CD14-positive monocyte (primary cell): Measurements from ENCODE around the gene VPS37C. TPM values are rescaled to one million over a fixed set of nuclear protein-coding genes. Genes with fewer than 3 reads are reported as not detected.
"Not testable (repeated sequence)": the region's sequence is repeated elsewhere in the genome, so short reads cannot be mapped to it uniquely, and the experiment has no call there.

ENCODE experiments used
- DNase-seq, 3 donors: peaks; one replicate each; pipeline ENCODE4 v3.0.0-alpha.2; 2011 to 2022
- H2AFZ ChIP-seq: 2 replicates; pipeline ENCODE4 v1.6.0; 2012; ENCODE audit warnings: mild to moderate bottlenecking, low read depth, low read length, inconsistent platforms; ENCODE audit not compliant: insufficient read depth, poor library complexity, severe bottlenecking
- H3K27ac ChIP-seq, 2 donors: 1 replicate in 1 of 2; 2 replicates in 1 of 2; pipeline ENCODE4 v1.5.1; 2012 to 2013; ENCODE audit warnings: low read length in 2 of 2, control low read depth in 1 of 2, inconsistent platforms in 1 of 2, low read depth in 1 of 2, mild to moderate bottlenecking in 1 of 2
- H3K27me3 ChIP-seq, 2 donors: one replicate each; pipeline versions ENCODE4 v1.6.0 to v1.6.1; 2011 to 2013; ENCODE audit warnings: low read length in 2 of 2; ENCODE audit not compliant: control insufficient read depth in 2 of 2, insufficient read depth in 2 of 2
- H3K36me3 ChIP-seq, 2 donors: replicated peaks in 1 of 2; 1 replicate in 1 of 2; 2 replicates in 1 of 2; pipeline versions ENCODE4 v1.5.1 to v1.6.1; 2012 to 2013; ENCODE audit warnings: low read length in 2 of 2, control low read depth in 1 of 2, inconsistent platforms in 1 of 2, mild to moderate bottlenecking in 1 of 2; ENCODE audit not compliant: insufficient read depth in 2 of 2, control insufficient read depth in 1 of 2
- H3K4me1 ChIP-seq, 2 donors: 1 replicate in 1 of 2; 2 replicates in 1 of 2; pipeline versions ENCODE4 v1.5.1 to v1.6.1; 2012 to 2013; ENCODE audit warnings: low read length in 2 of 2, control low read depth in 1 of 2, inconsistent platforms in 1 of 2, mild to moderate bottlenecking in 1 of 2, moderate library complexity in 1 of 2; ENCODE audit not compliant: insufficient read depth in 2 of 2, control insufficient read depth in 1 of 2
- H3K4me2 ChIP-seq: replicated peaks from 2 replicates; pipeline ENCODE3; 2012; ENCODE audit warnings: low read length, moderate library complexity, mild to moderate bottlenecking; ENCODE audit not compliant: poor library complexity, severe bottlenecking; ENCODE audit errors: extremely low read depth
- H3K4me3 ChIP-seq, 3 experiments: fragments of 200-600 bp in 1 of 3; sonication (generic) in 1 of 3; replicated peaks in 1 of 3; 1 replicate in 2 of 3; 2 replicates in 1 of 3; pipeline ENCODE4 v1.5.1; 2011 to 2013; ENCODE audit warnings: low read length in 3 of 3, mild to moderate bottlenecking in 3 of 3, control low read depth in 2 of 3, low read depth in 2 of 3, inconsistent platforms in 1 of 3, moderate library complexity in 1 of 3
- H3K79me2 ChIP-seq: 2 replicates; pipeline ENCODE4 v1.6.0; 2012; ENCODE audit warnings: mild to moderate bottlenecking, control low read depth, inconsistent platforms, low read length, moderate library complexity; ENCODE audit not compliant: insufficient read depth
- H3K9ac ChIP-seq: 2 replicates; pipeline ENCODE4 v1.6.0; 2017; ENCODE audit warnings: low read length, mild to moderate bottlenecking; ENCODE audit not compliant: insufficient read depth, poor library complexity, severe bottlenecking
- H3K9me3 ChIP-seq, 2 donors: replicated peaks in 1 of 2; 1 replicate in 1 of 2; 2 replicates in 1 of 2; pipeline versions ENCODE4 v1.5.1 to v1.6.1; 2012 to 2013; ENCODE audit warnings: low read length in 2 of 2, control low read depth in 1 of 2; ENCODE audit not compliant: control insufficient read depth in 1 of 2, insufficient read depth in 1 of 2
- H4K20me1 ChIP-seq: 2 replicates; pipeline ENCODE4 v1.6.0; 2012; ENCODE audit warnings: mild to moderate bottlenecking, low read length, control low read depth, moderate library complexity; ENCODE audit not compliant: insufficient read depth
- H3K27ac Mint-ChIP-seq, 7 donors: one replicate each; pipeline ENCODE4 v1.8.0; 2020; ENCODE audit warnings: mild to moderate bottlenecking in 7 of 7, mixed read lengths in 7 of 7, moderate library complexity in 6 of 7, inconsistent platforms in 2 of 7
- H3K27me3 Mint-ChIP-seq, 3 donors: one replicate each; pipeline ENCODE4 v1.8.0; 2021 to 2022; ENCODE audit warnings: low read depth in 3 of 3, mild to moderate bottlenecking in 3 of 3, mixed read lengths in 3 of 3, moderate library complexity in 3 of 3, inconsistent platforms in 1 of 3
- H3K36me3 Mint-ChIP-seq, 2 donors: one replicate each; pipeline ENCODE4 v1.8.0; 2020; ENCODE audit warnings: mixed read lengths in 2 of 2, inconsistent platforms in 1 of 2, mild to moderate bottlenecking in 1 of 2
- H3K4me1 Mint-ChIP-seq: one replicate; pipeline ENCODE4 v1.8.0; 2020; ENCODE audit warnings: mild to moderate bottlenecking, mixed read lengths
- H3K4me3 Mint-ChIP-seq, 2 donors: one replicate each; pipeline ENCODE4 v1.8.0; 2020; ENCODE audit warnings: mild to moderate bottlenecking in 2 of 2, mixed read lengths in 2 of 2, moderate library complexity in 1 of 2
- H3K9me3 Mint-ChIP-seq, 7 donors: one replicate each; pipeline ENCODE4 v1.8.0; 2020 to 2022; ENCODE audit warnings: mixed read lengths in 7 of 7, mild to moderate bottlenecking in 6 of 7, moderate library complexity in 6 of 7, inconsistent platforms in 2 of 7
- WGBS: methylation state at CpG from one replicate; pipeline ENCODE4 v1.1.5; 2013; ENCODE audit warnings: missing lambda C conversion rate; ENCODE audit not compliant: insufficient coverage; 5-methylcytosine and 5-hydroxymethylcytosine counted together
- intact Hi-C, 2 donors: fragments of 100-400 bp; cut with micrococcal nuclease; formaldehyde crosslinking; loops; one replicate each; pipeline versions ENCODE4 v1.15.0 to v1.15.1; 2023
- polyA plus RNA-seq, 3 donors: library from polyadenylated mRNA; depleted of rRNA in 1 of 3; unstranded in 2 of 3; stranded (reverse) in 1 of 3; fragments of 300-500 nt in 2 of 3; fragments of >200 nt in 1 of 3; fragmentation: Illumina TruSeq in 2 of 3; gene quantifications; 1 replicate in 2 of 3; 2 replicates in 1 of 3; pipeline ENCODE4 v1.2.3, GENCODE V29; 2012 to 2021
- TF ChIP-seq, protein P1 (sequence below): fragments of 200-600 bp; IDR thresholded peaks from one replicate; pipeline ENCODE4 v1.8.0; 2022; ENCODE audit warnings: antibody characterized with exemption, mild to moderate bottlenecking

The VPS37C gene
- polyA plus RNA-seq, 3 donors, result 1.9 to 25.1 (median 3.8) TPM

DNA sequence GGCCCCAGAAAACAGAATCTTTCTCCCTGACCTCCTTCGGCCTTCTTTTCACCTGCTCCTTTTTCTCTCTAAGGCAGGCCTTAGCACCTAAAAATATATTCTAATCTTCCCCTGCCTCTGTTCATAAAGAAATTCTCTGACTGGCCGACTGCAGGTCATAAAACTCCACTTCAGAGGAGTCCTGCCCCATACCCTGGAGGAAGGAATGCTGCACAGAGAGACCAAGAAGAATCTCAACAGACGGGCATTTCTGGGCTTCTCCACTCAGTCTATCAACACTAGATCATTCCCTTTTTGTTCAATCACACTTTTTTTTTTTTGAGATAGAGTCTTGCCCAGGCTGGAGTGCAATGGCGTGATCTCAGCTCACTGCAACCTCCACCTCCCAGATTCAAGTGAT, 22.4 kb upstream of the VPS37C start:
- TF ChIP-seq, protein P1, sequence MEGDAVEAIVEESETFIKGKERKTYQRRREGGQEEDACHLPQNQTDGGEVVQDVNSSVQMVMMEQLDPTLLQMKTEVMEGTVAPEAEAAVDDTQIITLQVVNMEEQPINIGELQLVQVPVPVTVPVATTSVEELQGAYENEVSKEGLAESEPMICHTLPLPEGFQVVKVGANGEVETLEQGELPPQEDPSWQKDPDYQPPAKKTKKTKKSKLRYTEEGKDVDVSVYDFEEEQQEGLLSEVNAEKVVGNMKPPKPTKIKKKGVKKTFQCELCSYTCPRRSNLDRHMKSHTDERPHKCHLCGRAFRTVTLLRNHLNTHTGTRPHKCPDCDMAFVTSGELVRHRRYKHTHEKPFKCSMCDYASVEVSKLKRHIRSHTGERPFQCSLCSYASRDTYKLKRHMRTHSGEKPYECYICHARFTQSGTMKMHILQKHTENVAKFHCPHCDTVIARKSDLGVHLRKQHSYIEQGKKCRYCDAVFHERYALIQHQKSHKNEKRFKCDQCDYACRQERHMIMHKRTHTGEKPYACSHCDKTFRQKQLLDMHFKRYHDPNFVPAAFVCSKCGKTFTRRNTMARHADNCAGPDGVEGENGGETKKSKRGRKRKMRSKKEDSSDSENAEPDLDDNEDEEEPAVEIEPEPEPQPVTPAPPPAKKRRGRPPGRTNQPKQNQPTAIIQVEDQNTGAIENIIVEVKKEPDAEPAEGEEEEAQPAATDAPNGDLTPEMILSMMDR, result no peak
- H3K36me3 ChIP-seq, result no peaks in the 10 kb centered on the region
- H3K27ac Mint-ChIP-seq, result peak overlapping the region in 2 of 7 donors; percentile 50 to 81
- H3K4me3 Mint-ChIP-seq, result no peak overlapping the region
- no peaks in the 10 kb centered on the region for H3K27me3 ChIP-seq
- H2AFZ ChIP-seq, result no peak overlapping the region
- DNase-seq, result no peak
- H3K36me3 Mint-ChIP-seq, result no peaks in the 10 kb centered on the region
- H3K27ac ChIP-seq, result no peak overlapping the region
- H3K9ac ChIP-seq, result no peak overlapping the region
- peaks cover 5% of the 10 kb centered on the region for H3K4me1 Mint-ChIP-seq
- H3K4me1 ChIP-seq, result peaks cover 0 to 3% of the 10 kb centered on the region in 2 donors
- H3K9me3 ChIP-seq, result no peaks in the 10 kb centered on the region
- intact Hi-C loops, result no loop called here
- H3K79me2 ChIP-seq, result no peaks in the 10 kb centered on the region
- no peaks in the 10 kb centered on the region for H3K27me3 Mint-ChIP-seq
- no peaks in the 10 kb centered on the region for H4K20me1 ChIP-seq
- 100% methylated on average over 1 of the region's 4 CpGs for WGBS
- H3K4me3 ChIP-seq, result no peak overlapping the region
- no peak overlapping the region for H3K4me2 ChIP-seq
- no peaks in the 10 kb centered on the region for H3K9me3 Mint-ChIP-seq

DNA sequence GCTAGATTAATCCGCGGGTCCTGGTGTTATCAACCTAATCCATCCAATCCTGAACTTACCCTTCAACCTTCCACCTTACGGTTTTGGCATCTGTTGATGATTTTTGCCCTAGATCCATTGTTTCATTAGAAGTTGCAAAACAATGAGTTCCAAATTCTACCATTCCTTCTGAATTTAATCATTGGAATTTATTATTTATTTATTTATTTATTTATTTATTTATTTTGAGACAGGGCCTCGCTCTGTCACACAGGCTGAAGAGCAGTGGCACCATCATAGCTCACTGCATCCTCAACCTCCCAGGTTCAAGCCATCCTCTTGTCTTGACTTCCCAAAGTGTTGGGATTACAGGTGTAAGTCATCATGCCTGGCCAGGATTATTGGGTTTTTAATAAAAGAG, 20.3 kb upstream of the VPS37C start:
- Histone ChIP-seq H3K4me2 (no peak overlapping the region), H3K36me3 (no peaks in the 10 kb centered on the region), H3K9me3 (no peaks in the 10 kb centered on the region), H4K20me1 (no peaks in the 10 kb centered on the region), H3K4me1 (no peaks in the 10 kb centered on the region), H3K27ac (no peak overlapping the region), H3K27me3 (no peaks in the 10 kb centered on the region), H2AFZ (no peak overlapping the region), H3K9ac (no peak overlapping the region), H3K79me2 (no peaks in the 10 kb centered on the region), H3K4me3 (no peak overlapping the region)
- Mint-ChIP-seq H3K4me3 (no peak overlapping the region), H3K27ac (no peak overlapping the region), H3K36me3 (no peaks in the 10 kb centered on the region), H3K9me3 (no peaks in the 10 kb centered on the region), H3K27me3 (no peaks in the 10 kb centered on the region), H3K4me1 (no peaks in the 10 kb centered on the region)
- 100% methylated on average over 1 of the region's 4 CpGs for WGBS
- intact Hi-C loops, result no loop called here
- TF ChIP-seq, protein P1, result no peak
- no peak for DNase-seq

DNA sequence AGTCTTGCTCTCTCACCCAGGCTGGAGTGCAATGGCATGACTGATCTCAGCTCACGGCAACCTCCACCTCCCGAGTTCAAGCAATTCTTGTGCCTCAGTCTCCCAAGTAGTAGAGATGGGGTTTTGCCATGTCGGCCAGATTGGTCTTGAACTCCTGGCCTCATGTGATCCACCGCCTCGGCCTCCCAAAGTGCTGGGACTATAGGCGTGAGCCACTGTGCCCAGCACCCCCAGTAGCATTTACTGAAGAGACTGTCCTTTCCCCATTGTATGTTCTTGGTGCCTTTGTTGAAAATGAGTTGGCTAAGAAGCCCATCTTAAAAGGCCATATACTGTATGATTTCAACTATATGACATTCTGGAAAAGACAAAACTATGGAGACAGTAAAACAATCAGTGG, 19.0 kb upstream of the VPS37C start:
- WGBS, result 100% methylated on average over 5 of the region's 6 CpGs
- H3K27me3 Mint-ChIP-seq, H3K9me3 Mint-ChIP-seq, H3K36me3 ChIP-seq, H3K79me2 ChIP-seq, H3K4me2 ChIP-seq, H4K20me1 ChIP-seq, H3K27me3 ChIP-seq, DNase-seq, H3K4me3 ChIP-seq, H3K4me1 ChIP-seq, H3K9ac ChIP-seq, H3K27ac ChIP-seq, H3K36me3 Mint-ChIP-seq, intact Hi-C loops, H3K9me3 ChIP-seq, H3K27ac Mint-ChIP-seq, H3K4me1 Mint-ChIP-seq, H2AFZ ChIP-seq: not testable (repeated sequence)
- H3K4me3 Mint-ChIP-seq, result peak overlapping the region in 1 of 2 donors; percentile 17
